Kidney (tissue), 14 donors: ENCODE data around the gene DTWD1. TPM values are rescaled to one million over a fixed set of nuclear protein-coding genes. Genes with fewer than 3 reads are reported as not detected.

Experiments used
- DNase-seq, 5 donors: peaks; one replicate each; pipeline ENCODE4 v3.0.0-alpha.2; 2013 to 2020
- FAIRE-seq: peaks from 2 replicates; lab custom pipeline; 2012; peaks lifted over from hg19 to GRCh38; lab: Jason Lieb, UNC
- H3K27ac ChIP-seq, 2 donors: one replicate each; pipeline ENCODE4 v1.7.0; 2013; ENCODE audit warnings: low read depth in 2 of 2, low read length in 2 of 2, inconsistent platforms in 1 of 2
- H3K27me3 ChIP-seq: one replicate; pipeline ENCODE4 v1.7.1; 2013; ENCODE audit warnings: low read length, inconsistent platforms; ENCODE audit not compliant: control insufficient read depth, insufficient read depth
- H3K36me3 ChIP-seq, 3 donors: one replicate each; pipeline versions ENCODE4 v1.7.0 to v1.7.1; 2013; ENCODE audit warnings: low read length in 3 of 3, control low read depth in 1 of 3, inconsistent platforms in 1 of 3; ENCODE audit not compliant: insufficient read depth in 3 of 3, control insufficient read depth in 2 of 3
- H3K4me1 ChIP-seq, 3 donors: one replicate each; pipeline versions ENCODE4 v1.7.0 to v1.7.1; 2013; ENCODE audit warnings: low read length in 3 of 3, inconsistent platforms in 1 of 3, low read depth in 1 of 3; ENCODE audit not compliant: control insufficient read depth in 2 of 3, insufficient read depth in 2 of 3
- H3K4me3 ChIP-seq, 3 donors: one replicate each; pipeline versions ENCODE4 v1.7.0 to v1.8.1; 2013; ENCODE audit warnings: low read length in 3 of 3, control low read depth in 1 of 3, inconsistent platforms in 1 of 3
- H3K9ac ChIP-seq, 3 donors: one replicate each; pipeline versions ENCODE4 v1.7.0 to v1.7.1; 2013; ENCODE audit warnings: low read length in 3 of 3, control low read depth in 1 of 3, inconsistent platforms in 1 of 3
- H3K9me3 ChIP-seq, 3 donors: one replicate each; pipeline versions ENCODE4 v1.7.0 to v1.7.1; 2013; ENCODE audit warnings: low read length in 3 of 3, control low read depth in 1 of 3, inconsistent platforms in 1 of 3; ENCODE audit not compliant: control insufficient read depth in 2 of 3, insufficient read depth in 1 of 3
- CTCF ChIP-seq: IDR thresholded peaks from 3 replicates; pipeline ENCODE4 v1.5.1; 2012; ENCODE audit warnings: mild to moderate bottlenecking, moderate library complexity, borderline replicate concordance; ENCODE audit not compliant: insufficient read depth; ENCODE audit errors: extremely low read depth
- intact Hi-C: fragments of 100-400 bp; cut with DNase I; formaldehyde crosslinking; loops from one replicate; pipeline ENCODE4 v1.11.1; 2022
- polyA plus RNA-seq: library from polyadenylated mRNA; stranded (reverse); fragments of 350-450 nt; fragmentation: Illumina TruSeq; extraction: RNeasy Lipid Tissue Mini Kit (QIAGEN cat#74804); gene quantifications from one replicate; pipeline ENCODE4 v1.2.3, GENCODE V29; 2014; ENCODE audit warnings: low read depth, low replicate concordance; ENCODE audit not compliant: insufficient read depth
- total RNA-seq: library from RNA; stranded (reverse); fragmentation: NEBNext Ultra II Directional; extraction: Animal tissue kit (Norgen Biotek cat#: 25700); gene quantifications from one replicate; pipeline ENCODE4 v1.2.1, GENCODE V29; 2021
- donor health status: control.
- donor health status: control.
- donor health status: control.
- donor health status: control.
- donor health status: control.
- donor health status: DM: yes; HTN: yes; CAD: no.
- donor health status: Normal renal cell carcinoma (clear cell type).

The DTWD1 gene
- total and polyA plus RNA-seq, 2 donors from 2014 or later, result 15.7 to 29.0 TPM

- H3K4me3 ChIP-seq, result peak overlapping the region; percentile 89 to 91 (median 90)
- H3K9me3 ChIP-seq, result peaks cover 0 to 4% (median 0%) of the 10 kb centered on the region in 3 donors
- TF ChIP-seq CTCF, result no peak
- H3K4me1 ChIP-seq, result peaks cover 0 to 10% (median 4%) of the 10 kb centered on the region in 3 donors
- peak overlapping the region in 1 of 2 donors; percentile 93 for H3K27ac ChIP-seq
- FAIRE-seq (no peak), DNase-seq (peak in 2 of 5 donors; percentile 20 to 60)
- peaks cover 0 to 3% (median 0%) of the 10 kb centered on the region in 3 donors for H3K36me3 ChIP-seq
- intact Hi-C loops, result no loop called here
- H3K27me3 ChIP-seq, result no peaks in the 10 kb centered on the region
- peak overlapping the region; percentile 84 to 92 (median 90) for H3K9ac ChIP-seq
These were observed 558 bp downstream of the DTWD1 start for GRCh38 chr15:49621401-49621811.

GRCh38 chr15:49621887-49622286, 1.0 kb downstream of the DTWD1 start:
- intact Hi-C loops, result no loop called here
- Histone ChIP-seq H3K27me3 (no peaks in the 10 kb centered on the region), H3K36me3 (peaks cover 0 to 3% (median 0%) of the 10 kb centered on the region in 3 donors), H3K27ac (no peak overlapping the region), H3K9me3 (peaks cover 0 to 4% (median 0%) of the 10 kb centered on the region in 3 donors), H3K9ac (peak overlapping the region; percentile 84 to 92 (median 90)), H3K4me1 (peaks cover 0 to 10% (median 4%) of the 10 kb centered on the region in 3 donors), H3K4me3 (peak overlapping the region; percentile 89 to 91 (median 90))
- DNase-seq (no peak), FAIRE-seq (no peak)
- TF ChIP-seq CTCF, result no peak

GRCh38 chr15:49622561-49622960, 1.7 kb downstream of the DTWD1 start:
- Histone ChIP-seq H3K4me1 (peaks cover 0 to 10% (median 4%) of the 10 kb centered on the region in 3 donors), H3K27ac (no peak overlapping the region), H3K9me3 (peaks cover 0 to 4% (median 0%) of the 10 kb centered on the region in 3 donors), H3K4me3 (no peak overlapping the region), H3K36me3 (peaks cover 0 to 3% (median 0%) of the 10 kb centered on the region in 3 donors), H3K27me3 (no peaks in the 10 kb centered on the region), H3K9ac (no peak overlapping the region)
- intact Hi-C loops, result no loop called here
- DNase-seq (no peak), FAIRE-seq (no peak)
- no peak for TF ChIP-seq CTCF

GRCh38 chr15:49624056-49624455, 3.2 kb downstream of the DTWD1 start:
- FAIRE-seq (no peak), DNase-seq (no peak)
- Histone ChIP-seq H3K27ac (no peak overlapping the region), H3K4me3 (no peak overlapping the region), H3K9me3 (peaks cover 0 to 4% (median 0%) of the 10 kb centered on the region in 3 donors), H3K36me3 (peaks cover 0 to 3% (median 0%) of the 10 kb centered on the region in 3 donors), H3K4me1 (peaks cover 0 to 10% (median 4%) of the 10 kb centered on the region in 3 donors), H3K27me3 (no peaks in the 10 kb centered on the region), H3K9ac (no peak overlapping the region)
- no peak for TF ChIP-seq CTCF
- intact Hi-C loops, result no loop called here
